NCI-H510A treated with DMSO at 0.1 percent for 48 hours (cell line): ENCODE data around the gene MPDZ.

Experiments used
- DNase-seq: peaks from one replicate; lab custom pipeline; 2025; lab: John Stamatoyannopoulos, UW

The MPDZ gene, protein sequence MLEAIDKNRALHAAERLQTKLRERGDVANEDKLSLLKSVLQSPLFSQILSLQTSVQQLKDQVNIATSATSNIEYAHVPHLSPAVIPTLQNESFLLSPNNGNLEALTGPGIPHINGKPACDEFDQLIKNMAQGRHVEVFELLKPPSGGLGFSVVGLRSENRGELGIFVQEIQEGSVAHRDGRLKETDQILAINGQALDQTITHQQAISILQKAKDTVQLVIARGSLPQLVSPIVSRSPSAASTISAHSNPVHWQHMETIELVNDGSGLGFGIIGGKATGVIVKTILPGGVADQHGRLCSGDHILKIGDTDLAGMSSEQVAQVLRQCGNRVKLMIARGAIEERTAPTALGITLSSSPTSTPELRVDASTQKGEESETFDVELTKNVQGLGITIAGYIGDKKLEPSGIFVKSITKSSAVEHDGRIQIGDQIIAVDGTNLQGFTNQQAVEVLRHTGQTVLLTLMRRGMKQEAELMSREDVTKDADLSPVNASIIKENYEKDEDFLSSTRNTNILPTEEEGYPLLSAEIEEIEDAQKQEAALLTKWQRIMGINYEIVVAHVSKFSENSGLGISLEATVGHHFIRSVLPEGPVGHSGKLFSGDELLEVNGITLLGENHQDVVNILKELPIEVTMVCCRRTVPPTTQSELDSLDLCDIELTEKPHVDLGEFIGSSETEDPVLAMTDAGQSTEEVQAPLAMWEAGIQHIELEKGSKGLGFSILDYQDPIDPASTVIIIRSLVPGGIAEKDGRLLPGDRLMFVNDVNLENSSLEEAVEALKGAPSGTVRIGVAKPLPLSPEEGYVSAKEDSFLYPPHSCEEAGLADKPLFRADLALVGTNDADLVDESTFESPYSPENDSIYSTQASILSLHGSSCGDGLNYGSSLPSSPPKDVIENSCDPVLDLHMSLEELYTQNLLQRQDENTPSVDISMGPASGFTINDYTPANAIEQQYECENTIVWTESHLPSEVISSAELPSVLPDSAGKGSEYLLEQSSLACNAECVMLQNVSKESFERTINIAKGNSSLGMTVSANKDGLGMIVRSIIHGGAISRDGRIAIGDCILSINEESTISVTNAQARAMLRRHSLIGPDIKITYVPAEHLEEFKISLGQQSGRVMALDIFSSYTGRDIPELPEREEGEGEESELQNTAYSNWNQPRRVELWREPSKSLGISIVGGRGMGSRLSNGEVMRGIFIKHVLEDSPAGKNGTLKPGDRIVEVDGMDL (N-terminal part only)

DNA sequence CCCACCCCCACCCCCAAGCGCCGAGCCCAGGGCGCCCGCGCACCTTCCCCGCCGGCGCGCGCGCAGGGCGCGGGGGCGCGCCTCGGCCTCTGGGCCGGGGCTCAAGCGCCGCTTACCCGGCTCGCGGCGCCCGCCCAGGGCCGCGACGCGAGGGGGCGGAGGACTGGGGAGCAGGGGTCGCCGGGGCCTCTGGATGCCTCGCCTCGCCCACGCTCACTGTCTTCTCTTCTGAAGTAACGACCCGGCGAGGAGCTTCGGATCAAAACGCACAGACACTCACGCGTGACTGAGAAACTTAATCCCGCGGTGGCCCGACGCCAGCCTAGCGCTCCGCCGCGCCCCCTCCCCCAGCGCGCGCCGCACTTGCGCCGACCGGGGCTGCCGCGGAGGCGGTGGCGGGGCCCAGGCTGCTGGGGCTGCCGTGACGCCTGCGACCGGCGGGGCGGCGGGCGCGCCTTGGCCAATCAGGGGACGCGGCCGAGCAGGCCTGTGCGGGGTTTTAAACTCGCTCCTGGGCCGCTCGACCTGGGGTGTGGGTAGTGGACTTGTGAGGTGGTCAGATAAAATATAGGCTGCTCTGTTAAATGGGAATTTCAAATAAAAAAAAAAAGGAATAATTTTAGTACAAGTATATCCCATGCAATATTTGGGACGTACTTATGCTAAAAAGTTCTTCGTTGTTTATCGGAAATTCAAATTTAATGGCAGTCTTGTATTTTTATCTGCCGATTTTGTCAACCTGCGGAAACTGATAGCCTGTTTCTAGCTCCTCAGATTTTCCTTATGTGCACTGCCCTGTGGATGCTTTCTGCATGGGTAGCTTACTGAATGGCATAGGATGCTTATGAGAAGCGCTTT lies at the start of gene MPDZ:
Gene MPDZ, minus strand, starts transcription at position 409 of the 858 bp plus-strand sequence. CDS start 29,377 bp downstream, outside the sequence.
- peak; percentile 59 for DNase-seq

DNA sequence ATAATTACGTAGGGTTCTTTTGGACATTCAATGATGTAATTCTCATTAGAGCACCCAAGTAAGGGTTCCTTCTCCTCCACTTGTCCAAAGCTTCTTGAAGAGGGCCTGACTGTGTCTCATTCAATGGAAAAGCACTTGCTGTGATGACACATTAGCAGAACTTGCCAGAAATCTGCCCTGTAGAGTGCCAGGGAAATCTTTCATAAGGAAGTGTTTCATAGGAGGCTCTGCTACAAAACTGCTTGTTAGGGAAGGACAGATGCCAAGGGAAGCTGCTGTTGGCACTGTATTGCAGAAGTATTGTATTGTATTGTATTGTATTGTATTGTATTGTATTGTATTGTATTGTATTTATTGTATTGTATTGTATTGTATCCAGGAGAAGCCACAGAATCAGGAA lies 45.5 kb upstream of the MPDZ start:
- DNase-seq, result no peak

DNA sequence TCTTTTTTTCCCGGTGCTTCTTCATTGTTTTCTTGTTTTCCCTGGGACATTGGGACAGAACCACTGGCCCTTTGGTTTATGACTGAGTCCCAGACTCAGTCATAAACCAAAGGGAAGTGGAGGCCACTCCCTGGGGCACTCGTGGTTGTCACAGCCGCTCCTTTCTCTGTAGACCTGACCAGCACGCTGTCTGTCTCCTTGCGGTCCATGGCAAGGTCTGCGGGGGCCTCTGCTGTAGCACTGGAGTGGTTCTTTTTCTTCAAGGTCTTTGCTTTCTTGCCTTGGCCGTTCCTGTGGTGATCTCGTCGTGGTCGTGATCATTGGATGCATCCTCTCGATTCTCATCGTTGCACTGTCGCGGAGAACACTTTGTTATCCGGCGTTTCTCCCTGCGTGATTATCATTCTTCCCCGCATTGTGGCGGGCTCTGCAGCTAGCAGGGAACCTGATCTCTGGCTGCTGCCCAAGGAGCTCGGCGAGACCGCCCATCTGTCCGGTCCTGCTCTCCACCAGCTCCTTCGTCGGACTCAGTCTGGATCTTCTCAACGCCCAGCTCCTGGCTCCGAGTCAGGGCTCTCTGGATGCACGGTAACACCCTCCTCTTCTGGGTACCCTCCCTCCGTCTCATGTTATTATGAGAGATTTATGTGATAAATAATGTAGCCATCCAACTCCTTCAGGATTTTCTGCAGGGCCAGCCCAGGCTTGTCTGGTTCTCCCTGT lies 43.5 kb upstream of the MPDZ start:
- DNase-seq, result no peak

DNA sequence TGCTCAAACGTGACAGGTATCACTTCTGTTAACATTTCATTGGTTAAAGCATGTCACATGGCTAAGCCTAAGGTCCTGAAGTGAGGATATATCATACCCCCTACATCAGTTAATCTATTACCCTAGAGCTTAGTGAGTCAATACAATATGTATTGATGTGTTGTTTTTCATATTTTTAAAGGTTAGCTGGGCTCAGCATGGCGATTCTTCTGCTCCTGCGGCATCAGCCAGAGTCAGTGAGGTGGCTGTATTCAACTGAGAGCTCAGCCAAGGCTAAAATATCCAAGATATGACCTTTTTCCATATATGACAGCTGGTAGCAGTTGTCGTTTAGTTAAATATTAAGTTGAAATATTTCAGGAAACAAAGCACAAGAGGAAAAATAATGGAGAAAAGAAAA lies 38.5 kb upstream of the MPDZ start:
- no peak for DNase-seq

DNA sequence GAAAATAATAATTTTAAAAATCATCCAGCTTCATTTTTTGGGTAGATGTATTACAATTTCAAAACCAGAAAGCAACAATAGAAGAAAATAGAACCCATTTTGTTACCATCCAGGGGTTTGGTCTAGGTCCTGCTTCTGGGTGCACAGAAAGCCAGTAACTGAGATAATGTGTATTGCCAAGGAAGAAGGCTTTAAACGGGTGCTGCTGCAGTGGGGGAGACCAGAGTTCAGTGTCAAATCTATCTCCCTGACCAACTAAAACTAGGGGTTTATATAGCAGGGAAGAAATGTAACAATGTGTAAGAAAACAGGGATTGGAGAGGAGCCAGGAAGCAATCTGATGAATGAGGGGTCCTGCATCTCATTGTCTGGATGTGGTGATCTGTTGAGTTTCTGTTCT lies 17.5 kb upstream of the MPDZ start:
- no peak for DNase-seq

DNA sequence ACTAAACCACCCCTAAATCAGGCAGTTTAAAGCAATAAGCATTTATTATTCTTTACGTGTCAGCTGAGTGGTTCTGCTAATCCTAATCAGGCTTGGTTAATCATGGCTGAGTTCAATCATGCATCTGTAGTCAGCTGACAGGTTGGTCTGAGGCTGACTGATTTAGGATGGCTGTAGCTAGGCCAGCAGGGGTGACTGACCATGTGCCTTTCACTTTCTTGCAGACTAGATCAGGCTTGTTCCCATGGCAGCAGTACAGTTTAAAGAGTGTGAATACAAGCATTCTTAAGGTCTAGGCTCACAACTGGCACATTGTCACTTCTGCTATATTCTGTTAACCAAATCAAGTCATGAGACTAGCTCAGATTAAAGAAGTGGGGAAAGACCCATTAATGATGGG lies 16.1 kb upstream of the MPDZ start:
- no peak for DNase-seq

DNA sequence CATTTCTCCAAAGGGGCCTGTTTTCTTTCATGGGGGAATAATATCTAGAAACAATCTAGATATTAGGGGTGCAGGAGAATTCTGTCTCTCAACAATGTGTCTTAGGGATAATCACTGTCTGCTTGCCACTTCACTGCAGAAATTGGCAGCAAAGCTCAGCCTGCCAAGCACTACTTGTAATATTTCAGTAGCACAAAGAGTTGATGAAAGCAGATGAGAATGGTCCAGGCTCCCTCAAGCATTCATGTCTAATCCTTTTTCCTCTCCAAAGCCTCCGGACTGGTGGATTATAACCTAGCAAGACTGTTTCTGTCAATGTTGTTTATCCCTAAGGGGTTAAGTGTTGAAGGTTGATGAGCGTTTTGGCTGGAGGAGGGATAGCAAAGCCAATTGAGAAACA lies 13.3 kb upstream of the MPDZ start:
- no peak for DNase-seq

DNA sequence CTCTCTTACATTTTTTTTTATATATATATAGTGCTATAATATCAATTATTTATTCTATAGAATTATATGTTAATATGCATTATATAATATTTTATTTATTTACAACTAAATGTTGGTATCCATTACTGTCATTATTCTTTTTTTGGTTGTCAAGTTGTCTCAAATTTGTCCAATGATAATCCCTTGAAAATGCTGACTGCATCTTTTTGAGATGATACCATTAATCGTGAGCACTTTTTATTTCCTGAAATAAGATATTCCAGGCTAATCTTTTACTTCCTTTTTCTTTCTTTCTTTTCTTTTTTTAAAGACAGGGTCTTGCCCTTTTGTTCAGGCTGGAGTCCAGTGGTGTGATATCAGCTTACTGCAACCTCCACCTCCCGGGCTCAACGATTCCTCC lies 12.7 kb upstream of the MPDZ start:
- no peak for DNase-seq

DNA sequence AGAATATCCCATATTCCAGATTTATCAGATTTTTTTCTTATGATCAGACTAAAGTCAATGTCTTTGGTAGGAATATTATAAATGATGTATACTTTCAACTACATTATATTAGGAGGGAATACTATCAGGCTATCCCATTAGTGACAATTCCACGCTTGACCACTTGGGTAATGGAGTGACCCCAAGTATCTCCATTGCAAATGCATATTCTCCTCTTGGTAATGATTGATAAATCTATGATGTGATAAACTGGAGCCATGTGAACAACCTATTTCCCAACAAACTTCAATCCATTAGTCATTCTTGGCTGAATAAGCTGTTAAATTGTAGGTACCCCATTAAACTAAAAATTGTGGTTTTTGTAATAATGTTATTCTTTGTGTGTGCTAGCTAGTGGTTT lies 12.2 kb upstream of the MPDZ start:
- DNase-seq, result no peak

DNA sequence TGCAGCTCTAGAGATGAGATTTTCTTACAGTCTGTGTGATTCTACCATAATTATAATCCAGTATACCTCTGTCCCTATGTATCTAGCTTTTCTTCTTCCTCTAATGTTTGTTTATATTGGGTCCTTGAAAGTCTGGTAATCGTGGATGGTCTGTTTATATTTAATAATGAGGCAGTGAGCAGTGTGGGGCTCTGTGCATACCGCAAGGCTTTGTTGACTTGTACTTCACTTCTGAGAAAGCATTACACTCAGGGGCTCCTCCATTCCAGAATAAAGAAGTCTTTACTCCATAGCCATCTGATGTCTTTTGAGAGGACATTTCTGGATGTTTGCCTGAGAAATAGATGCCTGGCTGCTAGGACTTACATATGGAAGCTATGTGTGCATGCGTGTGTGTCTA lies 4.5 kb upstream of the MPDZ start:
- DNase-seq, result no peak

DNA sequence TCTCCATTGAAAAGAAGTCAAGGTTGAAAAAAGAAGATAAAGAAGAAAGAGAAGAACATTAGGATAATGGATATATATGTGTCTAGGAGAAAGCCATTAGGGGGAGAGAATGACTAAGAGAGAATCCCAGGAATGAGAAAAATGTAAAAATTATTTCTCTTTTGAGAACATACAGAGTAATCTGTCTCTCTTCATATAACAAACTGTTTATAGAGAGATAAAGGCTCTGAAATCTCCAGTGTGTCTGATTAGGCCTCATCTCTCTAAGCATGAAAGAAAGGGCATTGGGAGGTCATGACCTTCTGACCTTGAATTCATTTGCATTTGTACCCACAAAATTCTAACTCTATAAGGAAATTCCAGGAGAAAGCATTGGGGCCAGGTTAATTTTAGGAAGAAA lies 3.5 kb upstream of the MPDZ start:
- DNase-seq, result no peak

DNA sequence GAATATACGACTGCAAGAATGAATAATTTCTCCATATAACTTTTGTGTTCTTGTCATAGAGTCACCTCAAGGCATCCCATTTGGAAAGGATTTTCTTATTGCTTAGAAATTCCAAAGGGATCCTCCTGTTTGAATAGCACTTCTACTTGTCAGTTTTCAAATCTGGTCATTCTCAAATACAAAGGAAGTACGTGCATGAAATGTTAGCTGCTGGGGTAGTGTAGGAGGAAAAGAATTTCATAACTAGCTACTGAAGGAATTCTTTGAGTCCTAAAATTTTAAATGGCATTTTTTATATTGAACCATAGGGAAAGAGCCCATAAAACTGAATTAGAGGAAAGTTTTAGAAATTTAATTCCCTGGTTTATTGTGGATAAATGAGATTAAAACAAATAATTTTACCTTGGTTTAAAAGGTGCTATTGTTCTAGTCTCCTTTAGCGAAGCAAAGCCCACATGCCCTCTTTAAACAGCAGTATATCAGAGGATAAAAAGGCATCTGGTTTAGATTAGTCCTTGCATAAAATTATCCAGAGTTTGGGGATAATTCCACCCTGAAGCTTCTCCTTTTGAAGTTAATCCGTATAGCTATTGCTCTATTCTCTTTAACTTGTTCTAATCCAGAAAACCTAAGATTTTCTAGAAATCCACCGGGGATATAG lies 2.0 kb upstream of the MPDZ start:
- DNase-seq, result no peak

DNA sequence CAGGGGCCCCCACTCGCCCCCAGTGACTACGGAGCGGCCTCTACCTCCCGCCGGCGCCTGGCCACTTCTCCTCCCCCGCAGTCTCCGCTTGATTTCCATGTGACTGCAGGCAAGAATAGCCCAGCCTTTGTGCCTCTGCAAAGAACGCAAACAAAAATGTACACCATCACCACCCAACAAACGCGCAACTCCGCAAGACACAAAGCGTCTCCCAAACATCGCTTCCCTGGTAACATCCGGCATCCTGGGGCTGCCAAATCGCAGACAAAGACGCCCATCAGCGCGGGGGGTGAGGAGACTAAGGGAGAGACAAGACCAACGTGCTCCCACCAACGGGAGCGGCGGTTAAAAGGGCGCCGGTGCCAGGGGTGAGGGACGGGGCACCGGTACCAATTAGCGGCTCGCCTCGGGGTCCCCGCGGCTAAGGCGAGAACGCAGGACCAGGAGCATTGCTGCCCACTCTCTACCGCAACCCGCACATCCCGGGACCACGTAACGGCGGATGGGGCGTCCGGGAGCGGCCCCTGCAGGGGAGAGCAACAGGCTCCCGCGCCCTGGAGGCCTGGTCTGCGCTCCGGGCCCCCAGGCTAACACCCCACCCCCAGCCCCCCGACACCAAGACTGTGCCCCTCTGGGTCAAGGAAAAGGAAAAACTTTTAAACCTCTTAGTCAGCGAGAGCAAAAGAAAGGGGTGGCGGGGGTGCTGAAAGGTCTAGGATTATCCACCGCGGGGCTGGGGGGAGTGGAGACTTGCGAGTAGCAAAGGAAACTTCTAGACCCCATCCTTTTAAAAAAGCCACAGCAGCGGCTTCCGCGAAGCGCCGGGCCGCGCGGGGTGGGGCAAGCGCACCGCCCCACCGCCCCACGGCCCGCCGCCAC lies 885 bp downstream of the MPDZ start:
- peak; percentile 72 for DNase-seq

DNA sequence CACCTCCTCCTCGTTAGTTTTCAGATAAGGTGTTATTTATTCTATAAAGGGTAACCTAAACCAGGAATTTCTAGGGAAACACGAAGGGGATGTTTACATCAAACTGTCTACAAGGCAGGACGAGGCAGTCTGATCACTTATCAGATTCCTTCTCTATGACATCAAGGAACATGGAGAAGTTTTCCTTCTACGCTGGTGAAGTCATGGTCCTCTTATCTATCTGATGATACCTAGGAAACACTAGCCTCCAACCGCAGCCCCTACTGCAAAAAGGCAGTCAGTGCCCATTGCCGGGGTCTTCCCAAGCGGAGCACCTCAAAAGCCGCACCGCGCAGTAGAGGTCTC lies 1.5 kb downstream of the MPDZ start:
- DNase-seq, result peak; percentile 72

DNA sequence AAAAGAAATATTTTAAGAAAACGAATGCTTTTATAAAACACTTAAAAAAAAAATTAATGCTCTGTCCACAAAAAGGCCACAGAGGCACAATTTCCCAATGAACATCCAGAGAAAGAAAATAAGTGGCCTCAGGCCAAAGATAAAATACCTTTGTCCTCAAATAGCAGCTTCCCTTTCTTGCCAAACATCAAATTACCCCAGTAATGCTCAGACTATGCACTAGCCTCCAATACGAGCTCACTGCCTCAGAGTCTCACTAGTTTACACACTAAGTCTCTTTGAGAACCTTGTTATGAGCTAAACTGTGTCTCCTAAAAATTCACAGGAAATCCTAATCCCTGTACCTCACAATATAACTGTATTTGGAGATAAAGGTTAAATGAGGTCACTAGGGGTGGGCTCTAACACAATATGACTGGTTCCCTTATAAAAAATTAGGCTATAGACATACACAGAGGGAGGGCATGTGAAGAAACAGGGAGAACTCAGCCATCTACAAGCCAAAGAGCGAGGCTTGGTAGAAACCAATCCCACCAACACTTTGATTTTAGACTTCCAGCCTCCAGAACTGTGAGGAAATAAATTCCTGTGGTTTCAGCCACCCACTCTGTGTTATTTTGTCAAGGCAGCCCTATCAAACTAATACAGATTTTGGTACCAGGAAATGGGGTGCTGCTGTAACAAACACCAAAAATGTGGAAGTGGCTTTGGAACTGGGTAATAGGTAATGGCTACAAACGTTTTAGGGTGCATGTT lies 4.4 kb downstream of the MPDZ start:
- no peak for DNase-seq

DNA sequence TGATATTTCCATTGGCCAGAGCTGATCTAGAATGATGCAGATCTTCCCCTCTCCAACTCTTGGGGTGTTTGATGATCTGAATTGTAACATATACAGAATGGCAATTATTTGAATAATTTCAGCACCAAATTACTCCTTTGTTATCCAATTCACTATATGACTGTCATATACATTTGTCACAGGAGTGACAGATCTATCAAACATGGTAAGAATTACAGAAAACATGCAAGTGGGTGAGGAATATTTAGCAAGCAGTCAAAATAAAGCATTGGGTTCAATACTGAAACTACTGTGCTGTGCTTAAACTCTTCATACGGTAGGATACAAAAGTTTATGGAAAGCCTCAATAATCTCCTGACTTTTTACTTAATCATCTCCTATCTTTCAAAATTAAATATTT lies 8.8 kb downstream of the MPDZ start:
- no peak for DNase-seq

DNA sequence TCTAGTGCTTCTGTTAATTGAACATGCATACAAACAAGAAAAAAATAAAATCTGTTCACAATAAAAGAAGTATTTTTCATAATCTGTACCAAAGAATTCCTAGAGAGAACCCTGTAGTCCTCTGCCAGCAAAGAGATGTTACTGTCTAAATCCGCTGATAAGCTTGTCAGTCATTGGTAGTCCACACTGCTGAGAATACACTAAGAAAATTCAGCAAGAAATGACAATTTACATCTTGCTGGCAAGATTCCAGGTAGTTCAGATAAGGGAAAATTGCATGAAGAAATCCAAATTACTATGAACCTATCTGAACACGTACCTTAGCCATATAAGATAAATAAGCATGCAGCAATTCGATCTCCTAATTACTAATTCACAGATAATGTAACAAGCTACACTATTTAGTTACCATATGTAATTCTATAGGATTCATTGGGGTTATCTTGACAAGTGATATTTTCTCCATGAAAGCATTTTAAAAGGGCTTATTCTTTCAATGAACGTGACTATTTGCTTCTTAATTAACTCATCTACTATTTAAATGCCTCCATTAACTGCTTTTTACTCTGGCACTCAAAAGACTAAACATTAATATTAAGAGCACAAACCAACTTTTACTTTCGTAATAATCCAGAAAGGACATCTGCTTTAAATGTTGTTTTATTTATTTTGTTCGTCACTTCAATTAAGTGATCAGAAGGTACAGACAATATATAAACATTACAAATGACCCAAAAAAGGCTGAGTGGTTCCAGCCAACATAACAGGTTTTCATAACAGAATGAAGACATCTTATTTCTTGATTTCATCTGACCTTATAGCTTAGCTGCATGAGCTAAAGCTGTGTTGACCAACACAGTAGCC lies 9.7 kb downstream of the MPDZ start:
- DNase-seq, result no peak

DNA sequence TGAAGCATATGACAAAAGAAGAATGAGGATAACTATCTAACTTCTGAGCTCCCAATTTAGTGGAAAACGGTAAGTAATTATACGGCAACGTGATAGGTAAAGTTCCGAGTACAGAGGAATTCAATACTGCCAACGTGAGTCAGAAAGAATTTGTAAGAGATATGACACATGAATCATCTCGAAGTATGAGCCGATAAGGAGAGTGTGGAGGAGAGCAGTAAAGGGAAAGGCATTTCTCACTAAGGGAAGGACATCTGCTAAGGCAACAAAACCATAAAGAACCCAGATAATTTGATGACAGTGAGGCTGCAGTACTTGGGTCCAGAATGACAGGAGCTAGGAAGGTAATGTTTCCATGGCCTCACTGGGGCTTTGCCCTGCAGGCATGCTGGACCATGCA lies 11.0 kb downstream of the MPDZ start:
- no peak for DNase-seq
